Measurements from ENCODE around the gene CNGA3.

- TF ChIP-seq CTCF (conservative IDR thresholded peaks at IDR 0.05; ENCODE audit: low read depth, low read length), result no peak
- no peak for TF ChIP-seq POLR2A (IDR thresholded peaks at IDR 0.05; ENCODE audit: low read depth, low read length)
- no peak for TF ChIP-seq CHD1 (IDR thresholded peaks at IDR 0.05; ENCODE audit: low read depth, low read length)
- TF ChIP-seq BHLHE40 (IDR thresholded peaks at IDR 0.05; ENCODE audit: low read depth, low read length), result no peak
- no peak for TF ChIP-seq MAZ (IDR thresholded peaks at IDR 0.05; ENCODE audit: borderline replicate concordance, low read depth, low read length)
- TF ChIP-seq MXI1 (IDR thresholded peaks at IDR 0.05; ENCODE audit: borderline replicate concordance, low read depth, low read length), result no peak
- no peak for TF ChIP-seq RFX5 (IDR thresholded peaks at IDR 0.05; ENCODE audit: low read depth, low read length)
- no peak for TF ChIP-seq CEBPB (IDR thresholded peaks at IDR 0.05; ENCODE audit: low read depth, low read length)
- no peak for TF ChIP-seq RAD21 (IDR thresholded peaks at IDR 0.05; ENCODE audit: low read length)
These were observed 36.5 kb downstream of the CNGA3 start for GRCh38 chr2:98382739-98383138.

Data from IMR-90 (cell line).